Inflammatory macrophage treated with lipopolysaccharide for 1 hour (primary cell): ENCODE results near the gene RXRA.

Experiments
- DNase-seq, 2 donors: peaks; one replicate each; pipeline ENCODE4 v3.0.0-alpha.2; 2020 to 2022

RXRA gene

DNA sequence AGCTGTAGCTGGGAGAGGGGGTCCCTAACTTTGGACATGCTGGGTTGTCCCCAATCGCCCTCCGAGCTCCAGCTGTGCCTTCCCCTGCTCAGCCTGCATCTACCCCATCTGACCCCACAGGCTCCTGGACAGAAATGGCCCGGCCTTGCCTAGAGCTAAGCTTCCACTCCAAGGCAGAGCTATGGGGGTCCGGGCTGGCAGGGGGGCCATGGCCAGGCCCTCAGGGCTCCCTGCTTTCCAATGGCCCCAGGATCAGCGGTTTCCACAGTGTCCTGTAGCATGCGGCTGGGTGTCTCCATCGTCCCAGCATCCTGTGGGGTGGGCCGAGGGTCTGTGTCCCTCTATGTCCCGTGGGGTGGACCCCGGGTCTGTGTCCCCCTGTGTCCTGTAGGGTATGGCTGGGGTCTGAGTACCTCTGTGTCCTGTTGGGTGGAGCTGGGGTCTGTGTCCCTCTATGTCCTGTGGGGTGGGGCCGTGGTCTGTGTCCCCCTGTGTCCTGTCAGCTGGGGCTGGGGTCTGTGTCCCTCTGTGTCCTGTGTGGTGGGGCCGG, 130.6 kb downstream of the RXRA start:
- DNase-seq, result no peak

DNA sequence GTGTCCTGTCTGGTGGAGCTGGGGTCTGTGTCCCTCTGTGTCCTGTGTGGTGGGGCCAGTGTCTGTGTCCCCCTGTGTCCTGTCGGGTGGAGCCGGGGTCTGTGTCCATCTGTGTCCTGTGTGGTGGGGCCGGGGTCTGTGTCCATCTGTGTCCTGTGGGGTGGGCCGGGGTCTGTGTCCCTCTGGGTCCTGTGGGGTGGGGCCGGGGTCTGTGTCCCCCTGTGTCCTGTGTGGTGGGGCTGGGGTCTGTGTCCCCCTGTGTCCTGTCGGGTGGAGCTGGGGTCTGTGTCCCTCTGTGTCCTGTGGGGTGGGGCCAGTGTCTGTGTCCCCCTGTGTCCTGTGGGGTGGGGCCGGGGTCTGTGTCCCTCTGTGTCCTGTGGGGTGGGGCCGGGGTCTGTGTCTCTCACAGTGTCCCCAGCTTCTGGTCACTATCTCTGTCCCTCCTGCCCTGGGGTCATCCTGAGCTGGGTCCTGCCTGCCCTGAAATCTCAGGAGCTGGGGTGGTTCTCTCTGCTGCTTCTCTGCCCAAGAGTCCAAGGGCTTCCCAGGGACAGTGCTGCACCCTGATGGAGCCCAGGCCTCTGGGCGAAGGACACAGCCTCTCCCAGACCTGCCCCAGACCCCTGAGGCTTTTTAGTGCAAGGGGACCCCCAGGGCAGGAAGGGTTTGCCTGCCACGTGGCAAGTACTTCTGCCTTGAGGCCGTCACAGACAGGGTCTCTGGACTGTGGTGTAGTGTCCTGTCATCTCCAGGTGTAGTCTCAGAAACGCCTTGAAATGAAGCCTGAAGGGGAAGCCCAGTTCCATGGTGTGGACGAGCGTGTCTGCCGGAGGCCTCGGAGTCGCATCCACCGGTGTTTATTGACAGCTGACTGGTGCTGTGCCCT, 131.3 kb downstream of the RXRA start:
- DNase-seq, result no peak

DNA sequence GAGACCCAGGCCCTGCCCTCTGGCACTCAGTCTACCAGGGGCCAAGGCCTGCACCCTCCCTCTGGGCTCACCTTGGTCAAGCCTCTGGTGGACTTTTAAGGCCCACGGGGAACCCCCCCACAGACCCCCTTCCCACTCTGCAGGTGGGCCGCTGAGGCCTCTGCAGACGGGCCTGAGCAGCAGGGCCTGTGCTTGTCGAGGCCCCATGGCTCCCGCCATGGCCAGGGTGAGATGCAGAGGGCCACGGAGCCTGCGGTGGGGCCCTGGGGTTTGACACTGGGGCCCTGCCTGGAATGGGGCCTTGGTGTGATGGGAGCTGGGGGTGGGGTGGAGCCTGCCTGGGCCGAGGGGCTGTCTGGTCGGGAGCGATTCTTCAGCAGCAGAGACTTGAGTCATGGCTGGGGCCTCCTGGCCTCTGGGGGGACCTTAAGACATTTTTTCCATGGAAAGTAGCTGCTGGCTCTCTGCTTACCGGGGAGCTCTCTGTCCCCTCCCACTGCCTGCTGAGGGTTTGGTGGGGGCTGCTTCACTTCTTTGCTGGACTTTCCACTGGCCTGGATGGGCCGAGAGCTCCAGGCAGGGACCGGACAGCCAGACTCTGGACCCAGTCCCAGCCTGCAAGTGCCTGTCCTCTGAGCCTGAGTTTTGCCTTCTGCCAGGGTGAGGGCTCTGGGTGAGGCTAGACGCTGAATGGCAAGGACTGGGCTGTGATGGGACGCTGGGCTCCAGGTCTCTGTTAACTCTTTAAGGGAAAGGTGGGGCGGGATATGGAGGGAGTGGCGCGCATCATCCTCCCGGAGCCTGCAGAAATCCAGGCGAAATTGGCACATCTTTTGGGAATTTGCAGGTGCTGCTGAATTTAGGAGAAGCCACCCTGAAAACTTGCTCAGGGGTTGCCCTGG, 132.2 kb downstream of the RXRA start:
- no peak for DNase-seq

DNA sequence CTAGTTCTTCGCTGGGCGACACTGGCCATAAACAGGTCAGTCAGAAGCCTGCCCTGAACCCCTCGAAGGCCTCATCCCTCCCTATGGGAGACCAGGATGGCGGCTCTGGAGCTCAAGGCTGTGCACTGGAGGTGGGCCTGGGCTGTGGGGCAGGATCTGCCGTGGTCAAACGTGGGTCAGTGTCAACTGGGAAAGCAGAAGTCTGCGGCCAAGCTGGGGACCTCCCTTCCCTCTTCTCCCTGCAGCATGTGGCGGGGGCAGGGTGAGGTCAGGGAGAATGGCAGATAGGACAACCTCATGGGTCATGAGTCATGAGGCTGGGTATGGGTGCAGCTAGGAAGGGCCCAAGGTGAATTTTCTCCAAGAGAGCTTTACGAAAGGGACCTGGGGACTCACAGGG, 132.9 kb downstream of the RXRA start:
- peak; percentile 85 to 88 for DNase-seq

DNA sequence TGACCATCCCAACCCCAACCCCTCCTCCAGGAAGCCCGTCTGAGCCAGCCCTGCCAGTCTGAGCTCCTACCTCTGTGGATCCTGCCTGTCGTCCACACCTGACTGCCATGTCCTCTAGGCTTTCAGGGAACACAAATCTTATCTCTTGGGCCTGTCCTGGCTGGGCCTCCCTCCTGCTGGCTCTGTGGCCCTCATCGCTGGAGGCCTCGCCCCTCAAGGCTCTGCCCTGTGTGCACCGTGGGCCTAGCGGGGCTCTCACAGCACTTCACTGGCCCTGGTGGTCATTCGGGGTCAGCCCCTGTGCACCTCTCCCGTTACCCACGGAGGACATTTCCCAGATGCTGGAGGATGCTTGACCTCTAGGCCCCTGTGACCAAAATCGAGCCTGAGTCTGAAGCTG, 133.3 kb downstream of the RXRA start:
- DNase-seq, result no peak

DNA sequence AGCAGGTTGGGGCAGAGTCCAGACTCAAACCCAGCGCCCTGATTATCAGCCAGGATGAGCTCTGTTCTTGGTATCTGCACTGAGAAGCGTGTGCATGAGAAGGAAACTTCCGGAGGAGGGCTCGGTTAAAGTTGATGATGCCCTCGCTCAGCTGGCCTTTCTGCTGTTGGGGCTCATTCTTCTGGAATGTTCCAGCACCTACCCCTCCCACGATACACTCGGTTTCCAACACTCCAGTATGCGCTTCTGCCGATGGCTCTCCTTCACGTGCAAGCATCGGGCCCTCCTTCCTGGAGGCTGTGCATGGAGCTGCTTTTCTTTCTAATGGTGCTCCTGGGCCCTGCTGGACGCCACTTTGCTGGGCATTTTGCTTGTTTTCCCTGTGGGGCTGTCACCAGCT, 134.0 kb downstream of the RXRA start:
- DNase-seq, result no peak

DNA sequence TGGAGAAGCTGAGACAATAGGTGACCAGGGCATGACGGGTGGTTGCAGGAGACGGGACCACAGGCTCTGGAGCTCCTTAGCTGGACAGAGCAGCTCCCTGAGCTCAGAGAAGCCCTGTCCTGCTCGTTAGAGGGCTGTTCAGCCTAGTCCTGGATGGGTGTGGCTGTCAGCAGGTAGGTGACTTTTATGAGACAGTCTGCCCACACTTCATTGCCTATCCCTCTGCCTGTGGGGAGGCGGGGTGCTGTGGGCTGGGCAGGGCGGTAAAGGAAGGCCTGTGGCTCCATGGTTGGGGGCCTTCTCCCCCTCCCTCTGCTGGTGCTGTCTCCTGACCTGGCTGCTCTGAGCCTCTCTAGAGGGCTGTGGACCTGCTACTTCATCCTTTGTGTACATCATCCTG, 134.6 kb downstream of the RXRA start:
- no peak for DNase-seq

DNA sequence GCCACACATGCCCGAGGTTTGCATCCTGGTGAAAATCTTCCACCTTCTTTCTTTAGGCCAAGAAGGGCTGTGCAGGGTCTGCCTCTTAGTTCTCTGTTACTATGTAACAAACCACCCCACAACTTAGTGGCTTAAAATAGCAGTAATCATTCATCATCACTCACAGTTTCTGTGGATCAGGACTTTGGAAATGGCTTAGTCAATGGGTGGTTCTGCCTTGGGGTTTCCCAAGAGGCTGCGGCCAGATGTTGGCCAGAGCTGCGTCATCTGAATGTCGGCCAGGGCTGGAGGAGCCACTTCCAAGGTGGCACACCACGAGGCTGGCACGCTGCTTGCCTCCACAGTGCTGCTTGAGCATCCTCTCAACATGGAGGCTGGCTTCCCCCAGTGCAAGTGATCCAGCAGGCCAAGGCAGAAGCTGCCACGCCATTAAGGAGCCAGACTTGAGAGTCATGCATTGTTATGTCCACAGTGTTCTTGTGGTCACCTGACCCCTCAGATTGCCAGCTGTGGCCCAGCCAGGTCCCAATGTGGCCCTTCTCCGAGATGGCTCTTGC, 135.2 kb downstream of the RXRA start:
- no peak for DNase-seq

DNA sequence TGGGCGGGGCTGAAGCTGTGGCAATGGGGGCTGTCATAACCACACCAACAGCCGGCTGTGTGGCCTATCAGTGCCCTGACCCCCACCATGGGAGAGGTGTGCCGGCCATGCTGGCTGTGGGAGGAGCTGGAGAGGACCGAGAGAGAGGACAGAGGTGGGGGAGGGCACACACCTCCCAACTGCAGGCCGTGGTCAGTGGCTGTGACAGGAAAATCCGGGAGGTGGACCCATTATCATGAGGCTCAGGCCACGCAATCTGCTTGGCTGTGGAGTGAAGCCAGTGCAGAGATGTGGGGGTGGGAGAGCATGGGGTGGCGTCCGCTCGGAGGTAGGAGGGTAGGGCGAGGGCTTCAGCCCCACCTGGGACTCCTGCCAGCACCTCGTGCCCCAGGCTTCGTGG, 136.1 kb downstream of the RXRA start:
- no peak for DNase-seq

DNA sequence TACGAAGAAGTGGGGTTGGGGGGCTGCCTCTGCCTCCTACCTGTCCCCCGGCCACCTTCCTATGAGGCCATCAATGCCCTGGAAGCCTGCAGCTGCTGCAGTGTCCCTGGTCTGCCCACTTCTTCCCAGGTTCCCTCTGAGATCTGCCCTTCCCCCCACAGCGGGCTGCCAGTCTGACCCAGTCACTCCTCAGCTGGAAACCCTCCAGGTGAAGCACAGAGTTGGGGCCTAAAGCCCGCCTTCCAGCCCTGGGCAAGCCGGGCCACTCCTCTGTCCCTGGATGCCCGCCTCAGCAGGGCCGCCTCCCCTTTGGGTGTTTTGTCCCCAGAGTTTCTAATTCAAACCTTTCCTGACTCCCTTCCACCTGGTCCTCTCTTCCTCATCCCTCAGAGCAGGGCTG, 137.0 kb downstream of the RXRA start:
- no peak for DNase-seq

DNA sequence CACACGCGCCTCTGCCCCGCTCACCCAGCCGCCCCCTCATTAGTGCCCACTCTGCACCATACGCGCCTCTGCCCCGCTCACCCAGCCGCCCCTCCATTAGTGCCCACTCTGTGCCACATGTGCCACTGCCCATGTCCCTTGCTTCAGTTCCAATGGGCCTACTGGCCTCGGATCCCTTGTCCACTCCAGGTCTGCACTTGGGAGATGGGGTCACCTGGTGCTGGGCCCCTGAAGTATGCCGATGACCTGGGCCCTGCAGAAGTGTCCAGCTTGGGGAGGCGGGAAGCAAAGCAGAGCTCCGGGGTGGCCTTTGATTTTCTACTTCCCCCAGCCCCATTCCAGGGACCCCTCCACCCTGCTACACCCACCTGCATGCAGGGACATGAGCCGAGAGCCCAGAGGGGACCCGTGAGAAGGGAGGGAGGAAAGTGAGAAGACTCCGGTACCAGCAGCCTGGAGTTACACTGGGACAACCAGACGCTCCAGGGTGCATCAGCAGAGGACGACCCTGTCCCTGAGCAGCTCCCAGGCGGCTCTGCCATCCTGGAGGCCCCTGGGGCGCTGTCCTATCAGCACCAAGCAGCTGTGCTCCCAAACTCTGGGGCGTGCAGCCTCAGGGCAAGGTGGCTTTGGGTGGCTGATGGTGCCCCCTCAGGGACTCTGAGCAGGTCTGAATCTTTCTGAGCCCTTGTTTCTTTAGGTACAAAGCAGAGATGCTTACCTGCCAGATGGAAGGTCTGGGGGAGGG, 140.8 kb downstream of the RXRA start:
- no peak for DNase-seq

DNA sequence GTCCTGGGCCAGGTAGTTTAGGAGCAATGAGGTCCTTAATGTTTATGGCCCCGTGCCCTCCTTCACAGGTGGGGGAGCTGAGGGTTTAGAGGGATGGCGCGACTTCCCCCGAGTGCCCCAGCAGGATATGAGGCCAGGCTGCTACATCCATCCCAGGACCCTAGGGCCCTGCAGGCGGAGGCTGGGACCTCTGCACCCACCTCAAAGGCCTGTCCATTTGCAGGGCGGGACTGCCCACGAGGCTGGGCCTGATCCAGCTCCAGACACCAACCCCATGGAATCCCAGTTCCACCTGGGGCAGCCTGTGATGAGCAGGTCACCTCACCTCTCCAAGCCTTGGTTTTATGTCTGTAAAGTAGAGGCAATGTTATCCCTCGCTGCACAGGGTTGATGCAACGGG, 142.1 kb downstream of the RXRA start:
- DNase-seq, result no peak

DNA sequence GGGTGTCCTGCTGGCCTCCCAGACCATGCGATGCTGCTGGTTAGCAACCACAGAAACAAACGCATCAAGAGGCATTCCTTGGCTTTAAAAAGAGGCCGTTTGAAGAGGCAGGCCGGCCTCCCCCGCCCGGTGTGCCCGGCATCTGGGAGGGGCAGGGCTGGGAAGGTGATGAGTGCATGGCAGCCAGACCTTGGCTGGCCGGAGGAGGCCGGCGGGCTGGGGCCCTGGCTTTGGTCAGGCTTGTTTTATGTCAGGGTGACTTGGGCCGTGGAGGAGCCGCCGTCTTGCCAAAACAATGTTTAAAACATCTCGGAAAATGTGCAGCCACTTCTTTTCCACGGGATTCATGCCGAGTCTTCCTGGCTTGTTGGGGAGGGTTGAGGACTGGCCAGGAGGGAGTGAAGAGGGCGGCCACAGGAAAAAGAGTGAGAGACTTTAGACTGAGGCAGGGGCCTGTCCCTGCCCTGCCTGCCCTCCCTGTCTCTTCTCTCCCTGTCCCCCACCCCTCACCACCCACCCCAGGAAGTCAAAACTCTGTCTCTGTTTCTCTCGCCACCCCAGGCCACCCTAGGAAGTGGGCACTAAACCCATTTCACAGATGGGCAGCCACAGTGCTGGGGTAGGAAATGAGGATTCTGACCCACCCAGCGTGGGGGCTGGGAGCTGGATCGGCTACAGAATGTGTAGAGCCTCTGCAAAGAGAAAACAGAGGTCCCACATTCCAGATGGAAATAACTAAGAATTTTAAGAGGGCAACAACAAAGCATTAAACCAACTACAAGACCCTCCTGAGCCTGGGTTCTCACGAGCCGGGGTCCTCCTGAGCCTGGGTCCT, 143.0 kb downstream of the RXRA start:
- no peak for DNase-seq

DNA sequence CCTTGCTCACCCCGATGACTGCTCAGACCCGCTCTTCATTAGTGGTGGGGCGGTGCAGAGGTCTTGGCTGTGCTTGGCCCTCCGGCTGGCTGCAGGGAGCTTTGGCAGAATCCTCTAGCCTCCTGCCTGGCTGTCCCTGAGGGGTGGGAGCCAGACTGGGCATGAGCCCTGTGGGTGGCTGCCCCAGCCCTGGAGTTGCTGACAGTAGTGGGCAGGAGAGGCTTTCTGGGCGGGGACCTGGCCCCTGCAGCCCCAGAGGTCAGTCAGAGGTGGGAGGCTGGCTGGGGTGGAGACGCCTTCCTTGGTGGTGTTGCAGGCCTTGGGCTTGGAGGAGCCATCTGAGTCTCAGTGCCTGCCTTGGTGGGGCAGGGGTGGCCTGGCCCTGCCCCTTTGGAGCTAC, 146.0 kb downstream of the RXRA start:
- DNase-seq, result no peak

DNA sequence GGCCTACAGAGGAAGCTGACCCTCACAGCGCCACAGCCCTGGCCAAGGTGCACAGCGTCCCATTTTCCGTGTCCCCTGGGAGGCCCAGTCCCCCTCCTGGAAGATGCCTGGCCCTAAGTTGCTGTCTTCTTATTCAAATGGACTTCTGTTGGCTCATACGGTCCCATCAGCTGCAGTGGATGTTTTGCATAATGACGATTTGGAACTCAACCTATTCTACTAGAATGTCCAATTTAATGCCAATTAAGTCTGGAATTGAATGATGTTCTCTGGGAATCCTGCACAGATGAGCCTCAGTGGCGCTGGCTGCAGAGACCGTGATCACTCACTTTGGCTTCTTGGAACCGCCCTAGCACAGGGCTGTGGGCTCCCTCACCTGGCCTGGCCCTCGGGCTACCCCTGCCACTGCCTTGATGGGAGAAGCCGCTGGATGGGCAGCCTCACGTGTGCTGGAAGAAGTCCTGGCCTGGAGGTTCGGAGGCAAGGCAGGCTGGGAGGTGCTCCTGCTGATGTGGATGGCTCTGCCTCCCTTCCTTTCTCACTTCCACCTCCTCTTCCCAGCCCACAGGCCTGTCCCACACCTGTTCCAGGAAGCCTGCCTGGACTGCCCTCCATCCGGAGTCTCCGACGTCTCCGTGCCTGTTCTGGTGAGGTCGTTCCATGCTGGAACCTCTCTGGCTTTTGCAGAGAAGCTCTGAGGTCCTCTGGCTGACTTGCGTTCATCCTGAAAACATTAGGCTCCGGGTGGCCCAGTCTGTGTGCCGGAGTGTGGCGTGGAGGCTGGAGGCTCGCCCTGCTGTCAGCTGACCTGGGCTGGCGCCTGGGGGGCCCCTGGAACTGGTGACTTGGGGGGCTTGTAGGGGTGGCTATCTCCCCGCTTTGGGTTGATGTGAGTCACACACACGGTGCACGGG, 147.1 kb downstream of the RXRA start:
- no peak for DNase-seq

DNA sequence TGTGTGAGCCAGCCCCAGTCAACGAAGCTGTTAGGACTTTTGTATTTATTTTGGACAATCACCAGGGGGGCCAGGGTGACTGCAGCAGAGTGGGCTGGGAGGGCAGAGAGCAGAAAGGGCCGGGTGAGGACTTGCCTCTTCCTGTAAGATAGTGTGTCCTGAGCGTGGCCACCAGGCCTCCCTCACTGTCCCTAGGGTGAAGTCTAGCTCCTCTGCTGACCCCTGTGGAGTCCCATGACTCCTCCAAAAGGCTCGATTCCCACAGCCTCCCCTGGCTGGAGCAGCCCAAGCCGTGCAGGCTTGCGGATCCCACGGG, 147.8 kb downstream of the RXRA start:
- DNase-seq, result no peak

DNA sequence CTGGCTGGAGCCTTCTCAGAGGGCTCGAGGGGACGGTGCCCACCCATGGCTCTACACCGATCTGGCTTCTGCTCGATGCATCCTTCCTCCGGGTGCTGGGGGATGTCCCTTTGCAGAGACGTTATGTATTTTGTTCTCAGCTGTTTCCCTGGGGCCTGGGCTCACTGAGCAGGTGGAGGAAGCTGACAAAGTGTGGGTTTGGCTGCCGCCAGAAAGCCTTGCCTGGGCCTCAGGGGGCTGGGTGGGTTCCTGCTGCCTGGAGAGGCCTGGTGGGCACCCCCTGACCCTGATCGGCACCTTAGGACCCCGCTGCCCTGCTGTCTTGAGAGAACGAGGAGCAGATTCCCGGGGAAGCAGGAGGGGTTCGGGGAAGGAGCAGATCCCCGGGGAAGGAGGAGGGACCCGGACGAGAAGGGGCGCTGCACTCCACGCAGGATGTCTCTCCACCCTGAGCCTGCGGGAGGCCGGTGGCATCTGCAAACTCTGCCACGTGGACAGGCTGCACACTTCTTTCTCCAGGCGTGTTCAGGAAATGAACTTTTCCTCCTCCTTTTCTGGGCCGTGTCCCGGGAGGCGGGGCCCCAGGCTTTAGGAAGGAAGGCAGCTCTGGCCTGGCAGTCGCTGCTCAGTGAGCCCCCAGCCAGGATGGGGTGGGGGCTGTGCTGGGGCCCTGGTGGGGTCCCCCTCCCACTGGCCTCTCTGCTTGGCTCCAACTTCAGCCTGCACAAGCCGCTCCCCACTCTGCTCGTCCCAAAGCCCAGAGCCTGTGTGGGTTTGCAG, 148.9 kb downstream of the RXRA start:
- no peak for DNase-seq

DNA sequence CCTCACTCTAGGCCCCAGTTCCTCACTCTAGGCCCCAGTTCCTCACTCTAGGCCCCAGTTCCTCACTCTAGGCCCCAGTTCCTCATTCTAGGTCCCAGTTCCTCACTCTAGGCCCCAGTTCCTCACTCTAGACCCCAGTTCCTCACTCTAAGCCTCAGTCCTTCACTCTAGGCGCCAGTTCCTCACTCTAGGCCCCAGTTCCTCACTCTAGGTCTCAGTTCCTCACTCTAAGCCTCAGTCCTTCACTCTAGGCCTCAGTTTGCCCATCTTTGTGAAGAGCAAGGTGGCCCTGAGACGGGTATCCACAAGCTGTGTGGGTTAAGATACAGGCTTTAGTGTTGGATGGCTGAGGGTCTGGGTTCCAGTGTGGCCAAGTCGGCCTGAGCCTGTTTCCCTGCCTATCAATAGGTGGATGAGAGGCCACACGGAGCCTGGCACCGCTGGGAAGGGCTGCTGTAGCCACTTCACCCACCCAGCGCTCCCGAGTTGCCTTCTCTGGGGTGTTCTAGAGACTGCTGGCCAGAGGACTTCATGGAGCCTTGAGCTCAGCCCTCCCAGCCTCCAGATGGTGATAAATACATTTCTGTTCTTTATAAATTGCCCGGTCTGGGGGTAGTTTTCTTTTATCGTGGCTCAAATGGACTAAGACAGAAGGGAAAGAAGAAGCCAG, 150.2 kb downstream of the RXRA start:
- DNase-seq, result peak in 1 of 2 donors; percentile 12

DNA sequence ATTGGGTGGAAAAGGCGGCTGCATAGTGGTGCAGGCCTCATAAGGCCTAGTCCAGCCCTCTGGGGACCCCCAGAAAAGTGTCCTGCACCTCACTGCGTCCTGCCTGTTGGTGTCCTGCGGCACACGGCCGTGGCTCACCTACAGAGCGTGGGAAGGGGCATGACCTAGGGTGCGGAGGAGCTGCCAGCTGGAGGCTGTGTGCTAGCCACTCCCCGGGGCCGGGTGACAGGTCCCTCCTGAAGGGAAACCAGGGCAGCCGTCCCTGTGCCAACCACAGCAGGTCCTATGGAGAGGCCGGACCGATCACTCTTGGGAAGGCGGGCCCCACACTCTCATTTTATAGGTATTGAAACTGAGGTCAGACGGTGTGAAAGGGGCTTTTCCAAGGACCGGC, 150.7 kb downstream of the RXRA start:
- no peak for DNase-seq
